Omental fat pad (tissue), 4 donors: ENCODE data around the gene CEBPZ. TPM values are rescaled to one million over a fixed set of nuclear protein-coding genes. Genes with fewer than 3 reads are reported as not detected.
"Not testable (repeated sequence)": the region's sequence is repeated elsewhere in the genome, so short reads cannot be mapped to it uniquely, and the experiment has no call there.

Experiments
- ATAC-seq: fragments of 150-250 bp; one replicate; pipeline ENCODE4 v1.9.1; 2016; ENCODE audit warnings: mild to moderate bottlenecking, moderate library complexity; ENCODE audit not compliant: low FRiP score
- DNase-seq: peaks from one replicate; pipeline ENCODE4 v3.0.0-alpha.2; 2019; ENCODE audit warnings: low spot score
- total RNA-seq, 4 donors: library from RNA; depleted of rRNA; stranded (reverse); fragments of >200 nt; gene quantifications; one replicate each; pipeline ENCODE4 v1.1.0, GENCODE V29; 2016
- TF ChIP-seq, protein P1 (sequence below), 3 donors: fragments of 450-650 bp; IDR thresholded peaks; one replicate each; pipeline ENCODE4 v1.5.1; 2016 to 2017; ENCODE audit warnings: antibody characterized with exemption in 3 of 3, mild to moderate bottlenecking in 3 of 3, moderate library complexity in 2 of 3

The CEBPZ gene
- total RNA-seq, 4 donors from 2014 or later = 30.6 to 67.3 (median 40.9) TPM

DNA sequence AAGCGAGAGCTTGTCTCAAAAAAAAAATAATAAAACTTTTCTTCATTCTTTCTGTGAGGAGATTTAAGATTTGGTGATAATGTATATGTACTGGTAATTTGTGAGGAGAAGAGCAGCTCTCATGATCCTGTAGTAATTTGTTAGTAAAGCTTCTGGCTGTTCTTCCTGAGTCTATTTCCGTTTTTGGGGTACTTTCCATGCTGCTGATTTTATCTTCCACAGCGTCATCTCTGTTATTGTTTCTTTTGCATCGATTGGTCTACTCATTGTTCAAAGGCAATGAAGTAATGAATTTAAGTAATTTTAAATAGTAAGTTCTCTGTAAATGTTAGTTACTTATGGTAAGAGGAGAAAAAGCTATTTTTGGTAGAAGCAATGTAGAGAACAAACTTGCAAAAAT lies 12.0 kb upstream of the CEBPZ start:
- ATAC-seq = no peak
- TF ChIP-seq, protein P1, sequence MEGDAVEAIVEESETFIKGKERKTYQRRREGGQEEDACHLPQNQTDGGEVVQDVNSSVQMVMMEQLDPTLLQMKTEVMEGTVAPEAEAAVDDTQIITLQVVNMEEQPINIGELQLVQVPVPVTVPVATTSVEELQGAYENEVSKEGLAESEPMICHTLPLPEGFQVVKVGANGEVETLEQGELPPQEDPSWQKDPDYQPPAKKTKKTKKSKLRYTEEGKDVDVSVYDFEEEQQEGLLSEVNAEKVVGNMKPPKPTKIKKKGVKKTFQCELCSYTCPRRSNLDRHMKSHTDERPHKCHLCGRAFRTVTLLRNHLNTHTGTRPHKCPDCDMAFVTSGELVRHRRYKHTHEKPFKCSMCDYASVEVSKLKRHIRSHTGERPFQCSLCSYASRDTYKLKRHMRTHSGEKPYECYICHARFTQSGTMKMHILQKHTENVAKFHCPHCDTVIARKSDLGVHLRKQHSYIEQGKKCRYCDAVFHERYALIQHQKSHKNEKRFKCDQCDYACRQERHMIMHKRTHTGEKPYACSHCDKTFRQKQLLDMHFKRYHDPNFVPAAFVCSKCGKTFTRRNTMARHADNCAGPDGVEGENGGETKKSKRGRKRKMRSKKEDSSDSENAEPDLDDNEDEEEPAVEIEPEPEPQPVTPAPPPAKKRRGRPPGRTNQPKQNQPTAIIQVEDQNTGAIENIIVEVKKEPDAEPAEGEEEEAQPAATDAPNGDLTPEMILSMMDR (IDR thresholded peaks at IDR 0.05) = no peak
- no peak for DNase-seq

DNA sequence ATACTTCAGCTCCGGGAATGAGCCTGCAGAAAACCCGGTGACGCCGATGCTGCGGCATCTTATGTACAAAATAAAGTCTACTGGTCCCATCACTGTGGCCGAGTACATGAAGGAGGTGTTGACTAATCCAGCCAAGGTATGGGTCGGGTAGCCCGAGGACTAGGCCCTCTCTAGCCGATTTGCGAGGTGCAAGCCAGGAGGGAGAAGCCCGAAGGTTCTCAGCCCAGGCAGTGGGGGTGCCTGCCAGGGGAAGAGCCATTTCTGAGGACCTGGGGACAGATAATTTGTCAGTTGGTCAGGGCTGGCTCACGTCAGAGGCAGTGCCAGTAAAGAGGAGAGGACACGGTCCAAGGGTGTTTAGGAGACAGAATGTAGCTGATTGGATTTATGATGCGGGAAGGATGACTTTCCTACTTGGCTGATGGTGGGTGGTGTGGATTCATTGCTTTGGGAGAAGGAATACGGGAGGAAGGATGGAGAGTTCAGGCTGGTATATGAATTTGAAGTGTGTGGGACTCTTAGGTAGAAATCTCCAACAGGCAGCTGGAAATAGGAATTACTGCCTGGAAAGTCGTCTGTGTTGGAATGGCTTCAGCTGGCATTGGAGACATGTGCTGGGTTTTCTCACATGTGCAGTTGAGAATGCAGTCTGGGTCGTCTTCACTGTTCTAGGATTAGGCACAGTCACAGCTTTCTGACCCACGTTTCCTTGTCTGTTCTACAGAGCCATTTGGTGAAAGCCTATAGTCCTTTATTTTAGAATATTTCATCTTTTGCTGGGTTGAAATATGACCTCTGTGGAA lies 936 bp upstream of the CEBPZ start:
- ATAC-seq (no peak), DNase-seq (no peak)
- TF ChIP-seq, protein P1 (IDR thresholded peaks at IDR 0.05) = no peak

DNA sequence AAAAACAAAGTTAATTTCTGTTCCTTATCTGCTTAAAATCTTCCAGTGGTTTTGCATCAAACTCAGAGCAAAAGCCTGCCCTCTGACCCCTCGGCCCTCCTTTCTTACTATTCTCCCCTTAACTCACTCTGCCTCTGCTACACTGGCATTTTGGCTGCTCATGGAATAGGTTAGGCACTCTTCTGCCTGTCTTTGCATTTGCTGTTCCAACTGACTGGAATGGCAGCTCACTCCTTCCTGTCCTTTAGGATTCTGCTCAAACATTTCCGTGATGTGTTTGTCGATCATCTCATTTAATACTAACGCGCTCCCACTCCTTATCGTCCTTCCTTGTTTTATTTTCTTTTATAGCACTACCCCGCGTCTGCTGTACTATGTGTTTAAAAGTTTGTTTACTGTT lies 815 bp downstream of the CEBPZ start:
- DNase-seq = no peak
- TF ChIP-seq, protein P1 (IDR thresholded peaks at IDR 0.05) = no peak
- ATAC-seq = no peak

DNA sequence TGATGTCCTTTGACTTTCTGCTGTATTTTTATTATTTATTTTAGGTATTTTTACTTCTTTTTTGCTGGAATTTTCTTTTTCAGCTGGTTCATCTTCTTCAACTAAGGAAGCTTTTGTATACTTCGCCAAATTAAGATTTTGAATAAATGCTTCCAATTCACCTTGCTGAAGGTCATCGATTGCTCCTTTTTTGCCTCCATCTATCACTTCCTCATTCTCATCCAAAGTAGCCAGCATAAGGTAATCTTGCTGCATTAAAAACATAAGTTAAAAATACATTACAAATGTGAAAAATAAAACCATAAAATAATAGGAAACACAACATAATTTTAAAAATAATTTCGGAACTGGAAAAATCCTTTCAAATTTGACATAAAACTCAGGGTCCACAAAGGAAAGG lies 2.6 kb downstream of the CEBPZ start:
- no peak for DNase-seq
- ATAC-seq = no peak
- TF ChIP-seq, protein P1 (IDR thresholded peaks at IDR 0.05) = no peak

DNA sequence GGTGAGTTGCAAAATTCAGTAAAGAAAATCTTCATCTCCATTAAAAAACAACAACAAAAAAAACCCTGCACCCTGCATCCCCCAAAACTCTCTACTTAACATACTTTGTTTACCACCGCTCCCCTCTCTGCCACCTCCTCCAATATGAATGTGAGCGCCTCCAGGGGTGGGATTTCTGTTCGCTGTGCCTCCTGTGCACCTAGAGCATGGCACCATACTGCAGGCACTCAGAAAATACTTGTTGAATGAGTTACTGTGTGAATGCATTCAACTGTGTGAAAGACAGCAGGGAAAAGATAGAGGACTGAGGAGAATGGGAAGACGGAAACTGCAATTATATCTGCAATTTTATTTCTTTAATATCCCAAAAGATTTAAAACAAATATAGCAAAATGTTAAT lies 4.5 kb downstream of the CEBPZ start:
- TF ChIP-seq, protein P1 (IDR thresholded peaks at IDR 0.05) = no peak
- DNase-seq = no peak
- ATAC-seq = no peak

- DNase-seq, ATAC-seq: not testable (repeated sequence)
These were observed 6.3 kb downstream of the CEBPZ start for GRCh38 chr2:37225129-37225528.

GRCh38 chr2:37224063-37224462 lies 7.3 kb downstream of the CEBPZ start:
- TF ChIP-seq, protein P1 (IDR thresholded peaks at IDR 0.05) = no peak
- ATAC-seq = no peak
- no peak for DNase-seq
